RWPE2 (cell line): ENCODE measurements around the gene ANO2.

ENCODE experiments used
- ATAC-seq: fragments of 200-7000 bp; cut with Tn5 transposase; 3 replicates; pipeline ENCODE4 v1.9.1; 2021; ENCODE audit warnings: low read depth
- DNase-seq: peaks from one replicate; pipeline ENCODE4 v3.0.0-alpha.2; 2020; ENCODE audit warnings: low spot score
- H3K27ac ChIP-seq: fragments of 450-650 bp; 2 replicates; pipeline ENCODE4 v1.5.1; 2017; ENCODE audit warnings: mild to moderate bottlenecking; ENCODE audit not compliant: poor library complexity, severe bottlenecking
- H3K27me3 ChIP-seq: fragments of 250-450 bp; sonication (Bioruptor Pico); 2 replicates; pipeline ENCODE4 v1.5.1; 2021; ENCODE audit warnings: mild to moderate bottlenecking, moderate library complexity; ENCODE audit not compliant: insufficient read depth, poor library complexity, severe bottlenecking
- H3K36me3 ChIP-seq: fragments of 250-450 bp; sonication (Bioruptor Pico); 2 replicates; pipeline ENCODE4 v1.5.1; 2020; ENCODE audit warnings: low read depth, mild to moderate bottlenecking, moderate library complexity
- H3K4me1 ChIP-seq: fragments of 250-450 bp; sonication (Bioruptor Pico); 2 replicates; pipeline ENCODE4 v1.5.1; 2021; ENCODE audit warnings: mild to moderate bottlenecking, moderate library complexity; ENCODE audit not compliant: insufficient read depth, poor library complexity, severe bottlenecking
- H3K4me3 ChIP-seq: fragments of 250-450 bp; sonication (Bioruptor Pico); 2 replicates; pipeline ENCODE4 v1.5.1; 2021; ENCODE audit warnings: mild to moderate bottlenecking, moderate library complexity; ENCODE audit not compliant: severe bottlenecking
- H3K9me3 ChIP-seq: fragments of 250-450 bp; sonication (Bioruptor Pico); 2 replicates; pipeline ENCODE4 v1.5.1; 2021; ENCODE audit warnings: mild to moderate bottlenecking, moderate library complexity; ENCODE audit not compliant: severe bottlenecking
- CTCF ChIP-seq: fragments of 450-650 bp; IDR thresholded peaks from one replicate; pipeline ENCODE4 v1.5.1; 2017; ENCODE audit warnings: mild to moderate bottlenecking, moderate library complexity; ENCODE audit not compliant: poor library complexity, severe bottlenecking

Gene ANO2

GRCh38 chr12:5909560-5909959 is 35.5 kb downstream of the ANO2 start:
- H3K27ac ChIP-seq = no peak overlapping the region
- no peaks in the 10 kb centered on the region for H3K4me1 ChIP-seq
- H3K9me3 ChIP-seq = no peaks in the 10 kb centered on the region
- no peaks in the 10 kb centered on the region for H3K36me3 ChIP-seq
- H3K4me3 ChIP-seq = no peak overlapping the region
- H3K27me3 ChIP-seq = peaks cover 14% of the 10 kb centered on the region
- DNase-seq (no peak), ATAC-seq (no peak)
- no peak for TF ChIP-seq CTCF

GRCh38 chr12:5908251-5908650 is 36.8 kb downstream of the ANO2 start:
- Histone ChIP-seq H3K27ac (no peak overlapping the region), H3K36me3 (no peaks in the 10 kb centered on the region), H3K9me3 (no peaks in the 10 kb centered on the region), H3K4me3 (no peak overlapping the region), H3K27me3 (peaks cover 14% of the 10 kb centered on the region), H3K4me1 (no peaks in the 10 kb centered on the region)
- no peak for TF ChIP-seq CTCF
- ATAC-seq = no peak
- no peak for DNase-seq

GRCh38 chr12:5907807-5908206 is 37.3 kb downstream of the ANO2 start:
- Histone ChIP-seq H3K4me1 (no peaks in the 10 kb centered on the region), H3K9me3 (no peaks in the 10 kb centered on the region), H3K4me3 (no peak overlapping the region), H3K27me3 (peaks cover 14% of the 10 kb centered on the region), H3K27ac (no peak overlapping the region), H3K36me3 (no peaks in the 10 kb centered on the region)
- ATAC-seq (no peak), DNase-seq (no peak)
- no peak for TF ChIP-seq CTCF

- ATAC-seq (no peak), DNase-seq (no peak)
- TF ChIP-seq CTCF = no peak
- H3K27ac ChIP-seq = no peak overlapping the region
- no peaks in the 10 kb centered on the region for H3K9me3 ChIP-seq
- peaks cover 4% of the 10 kb centered on the region for H3K27me3 ChIP-seq
- no peaks in the 10 kb centered on the region for H3K4me1 ChIP-seq
- no peak overlapping the region for H3K4me3 ChIP-seq
- H3K36me3 ChIP-seq = no peaks in the 10 kb centered on the region
These were observed 39.3 kb downstream of the ANO2 start for GRCh38 chr12:5905757-5906156.

GRCh38 chr12:5904969-5905368 is 40.1 kb downstream of the ANO2 start:
- Histone ChIP-seq H3K4me3 (no peak overlapping the region), H3K36me3 (no peaks in the 10 kb centered on the region), H3K27ac (no peak overlapping the region), H3K9me3 (no peaks in the 10 kb centered on the region), H3K27me3 (peaks cover 4% of the 10 kb centered on the region), H3K4me1 (no peaks in the 10 kb centered on the region)
- DNase-seq (no peak), ATAC-seq (no peak)
- TF ChIP-seq CTCF = no peak
